ENCODE results near the gene IMPA2. TPM values are rescaled to one million over a fixed set of nuclear protein-coding genes. Genes with fewer than 3 reads are reported as not detected.

IMPA2 gene
- total RNA-seq (72.4 and 75.6 TPM in 2 replicates), polyA plus RNA-seq (116 and 130 TPM in 2 replicates)

GRCh38 chr18:11981192-11981542 lies at the start of gene IMPA2:
Gene IMPA2, plus strand, starts transcription at chr18:11981507. Its CDS starts 163 bp downstream, at chr18:11981670.
- peak within 1 kb of the TSS; percentile 90 for H2AFZ ChIP-seq
- no peaks in the 10 kb centered on the region for H3K9me2 ChIP-seq (replicated peaks; ENCODE audit: insufficient read depth)
- H3K4me2 ChIP-seq: peak within 1 kb of the TSS; percentile 94
- no peak for DNase-seq (ENCODE audit: low spot score)
- no peaks in the 10 kb centered on the region for H3K9me3 ChIP-seq (ENCODE audit: low read depth)
- peak within 1 kb of the TSS; percentile 58 for H3K4me3 ChIP-seq
- no peaks in the 10 kb centered on the region for H3K27me3 ChIP-seq
- no peak for TF ChIP-seq CTCF (IDR thresholded peaks at IDR 0.05; ENCODE audit: poor library complexity)
- TF ChIP-seq EZH2phosphoT487 (IDR thresholded peaks at IDR 0.05; ENCODE audit: low read depth, severe bottlenecking, unreplicated experiment): no peak
- no peak for TF ChIP-seq EZH2 (IDR thresholded peaks at IDR 0.05; ENCODE audit: borderline replicate concordance)
- H3K4me1 ChIP-seq (ENCODE audit: insufficient read depth): peaks cover 14% of the 10 kb centered on the region
- peaks cover 34% of the 10 kb centered on the region for H3K79me2 ChIP-seq
- peak within 1 kb of the TSS; percentile 96 for H3K27ac ChIP-seq
- H3K36me3 ChIP-seq (replicated peaks; ENCODE audit: insufficient read depth, low read depth): no peaks in the 10 kb centered on the region
- H4K20me1 ChIP-seq (ENCODE audit: insufficient read depth, poor library complexity, severe bottlenecking): no peaks in the 10 kb centered on the region
- WGBS (ENCODE audit: low lambda C conversion rate, missing lambda C conversion rate): 0% methylated on average over 3 of the region's 42 CpGs

GRCh38 chr18:11932393-11932792 lies 48.9 kb upstream of the IMPA2 start:
- no peaks in the 10 kb centered on the region for H3K4me1 ChIP-seq (ENCODE audit: insufficient read depth)
- 96% methylated on average over 14 of the region's 14 CpGs for WGBS (ENCODE audit: low lambda C conversion rate, missing lambda C conversion rate)
- TF ChIP-seq EZH2phosphoT487 (IDR thresholded peaks at IDR 0.05; ENCODE audit: low read depth, severe bottlenecking, unreplicated experiment) (no peak), CTCF (IDR thresholded peaks at IDR 0.05; ENCODE audit: poor library complexity) (no peak), EZH2 (IDR thresholded peaks at IDR 0.05; ENCODE audit: borderline replicate concordance) (no peak)

GRCh38 chr18:11937874-11938478 lies 43.3 kb upstream of the IMPA2 start:
- Histone ChIP-seq H3K4me2 (no peak overlapping the region), H4K20me1 (ENCODE audit: insufficient read depth, poor library complexity, severe bottlenecking) (no peaks in the 10 kb centered on the region), H3K27ac (no peak overlapping the region), H3K79me2 (no peaks in the 10 kb centered on the region), H3K9me2 (replicated peaks; ENCODE audit: insufficient read depth) (no peaks in the 10 kb centered on the region), H3K9me3 (ENCODE audit: low read depth) (no peaks in the 10 kb centered on the region), H3K4me1 (ENCODE audit: insufficient read depth) (no peaks in the 10 kb centered on the region), H3K36me3 (replicated peaks; ENCODE audit: insufficient read depth, low read depth) (no peaks in the 10 kb centered on the region), H3K4me3 (no peak overlapping the region), H2AFZ (no peak overlapping the region), H3K27me3 (no peaks in the 10 kb centered on the region)
- DNase-seq (ENCODE audit: low spot score): peak; percentile 85
- TF ChIP-seq EZH2phosphoT487 (IDR thresholded peaks at IDR 0.05; ENCODE audit: low read depth, severe bottlenecking, unreplicated experiment) (no peak), EZH2 (IDR thresholded peaks at IDR 0.05; ENCODE audit: borderline replicate concordance) (no peak), CTCF (IDR thresholded peaks at IDR 0.05; ENCODE audit: poor library complexity) (peak; percentile 83)
- 6% methylated on average over 4 of the region's 4 CpGs for WGBS (ENCODE audit: low lambda C conversion rate, missing lambda C conversion rate)

More at GRCh38 chr18:11932393-11932792, 48.9 kb upstream of the IMPA2 start:
- no peak for DNase-seq (ENCODE audit: low spot score)
- Histone ChIP-seq H3K9me3 (ENCODE audit: low read depth) (no peaks in the 10 kb centered on the region), H3K9me2 (replicated peaks; ENCODE audit: insufficient read depth) (no peaks in the 10 kb centered on the region), H3K4me3 (no peak overlapping the region), H3K79me2 (no peaks in the 10 kb centered on the region), H2AFZ (no peak overlapping the region), H3K4me2 (no peak overlapping the region), H4K20me1 (ENCODE audit: insufficient read depth, poor library complexity, severe bottlenecking) (no peaks in the 10 kb centered on the region), H3K27ac (no peak overlapping the region), H3K27me3 (no peaks in the 10 kb centered on the region), H3K36me3 (replicated peaks; ENCODE audit: insufficient read depth, low read depth) (no peaks in the 10 kb centered on the region)

Data from hepatocyte (in vitro differentiated cells).